IPS-18a (cell line): ENCODE results near the gene CHMP5.

ENCODE experiments used
- H3K27ac ChIP-seq: one replicate; pipeline ENCODE4 v1.5.1; 2013; ENCODE audit warnings: low read length
- H3K27me3 ChIP-seq: one replicate; pipeline ENCODE4 v1.6.1; 2013; ENCODE audit warnings: mild to moderate bottlenecking, low read length; ENCODE audit not compliant: control insufficient read depth, insufficient read depth
- H3K36me3 ChIP-seq: one replicate; pipeline ENCODE4 v1.6.1; 2013; ENCODE audit warnings: low read depth, low read length; ENCODE audit not compliant: control insufficient read depth
- H3K4me1 ChIP-seq: one replicate; pipeline ENCODE4 v1.6.1; 2013; ENCODE audit warnings: low read depth, low read length; ENCODE audit not compliant: control insufficient read depth
- H3K4me3 ChIP-seq: one replicate; pipeline ENCODE4 v1.5.1; 2013; ENCODE audit warnings: low read length
- H3K9ac ChIP-seq: one replicate; pipeline ENCODE4 v1.6.1; 2013; ENCODE audit warnings: mild to moderate bottlenecking, low read length, moderate library complexity
- H3K9me3 ChIP-seq: one replicate; pipeline ENCODE4 v1.6.1; 2013; ENCODE audit warnings: low read depth, low read length; ENCODE audit not compliant: control insufficient read depth

CHMP5 gene

GRCh38 chr9:33230756-33231622 is 33.9 kb upstream of the CHMP5 start:
- Histone ChIP-seq H3K9ac (no peak overlapping the region), H3K9me3 (no peaks in the 10 kb centered on the region), H3K4me1 (no peaks in the 10 kb centered on the region), H3K27me3 (no peaks in the 10 kb centered on the region), H3K36me3 (no peaks in the 10 kb centered on the region), H3K4me3 (no peak overlapping the region), H3K27ac (no peak overlapping the region)

GRCh38 chr9:33231623-33231942 is 33.3 kb upstream of the CHMP5 start:
- Histone ChIP-seq H3K9me3 (no peaks in the 10 kb centered on the region), H3K4me3 (no peak overlapping the region), H3K9ac (no peak overlapping the region), H3K27me3 (no peaks in the 10 kb centered on the region), H3K27ac (no peak overlapping the region), H3K36me3 (no peaks in the 10 kb centered on the region), H3K4me1 (no peaks in the 10 kb centered on the region)

- H3K27ac ChIP-seq = no peak overlapping the region
- no peak overlapping the region for H3K9ac ChIP-seq
- H3K4me1 ChIP-seq = no peaks in the 10 kb centered on the region
- no peaks in the 10 kb centered on the region for H3K9me3 ChIP-seq
- H3K4me3 ChIP-seq = no peak overlapping the region
- no peaks in the 10 kb centered on the region for H3K27me3 ChIP-seq
- H3K36me3 ChIP-seq = no peaks in the 10 kb centered on the region
Observed at GRCh38 chr9:33232815-33233214, 32.0 kb upstream of the CHMP5 start.

- no peaks in the 10 kb centered on the region for H3K9me3 ChIP-seq
- H3K9ac ChIP-seq = no peak overlapping the region
- no peaks in the 10 kb centered on the region for H3K4me1 ChIP-seq
- no peak overlapping the region for H3K27ac ChIP-seq
- H3K4me3 ChIP-seq = no peak overlapping the region
- no peaks in the 10 kb centered on the region for H3K36me3 ChIP-seq
- H3K27me3 ChIP-seq = no peaks in the 10 kb centered on the region
Observed at GRCh38 chr9:33233626-33234342, 31.1 kb upstream of the CHMP5 start.

GRCh38 chr9:33234511-33235467 is 30.1 kb upstream of the CHMP5 start:
- no peaks in the 10 kb centered on the region for H3K9me3 ChIP-seq
- H3K4me3 ChIP-seq = no peak overlapping the region
- no peak overlapping the region for H3K27ac ChIP-seq
- no peaks in the 10 kb centered on the region for H3K36me3 ChIP-seq
- no peaks in the 10 kb centered on the region for H3K4me1 ChIP-seq
- no peak overlapping the region for H3K9ac ChIP-seq
- no peaks in the 10 kb centered on the region for H3K27me3 ChIP-seq

- H3K36me3 ChIP-seq = no peaks in the 10 kb centered on the region
Observed at GRCh38 chr9:33236571-33236970, 28.3 kb upstream of the CHMP5 start.

GRCh38 chr9:33239921-33240320 is 24.9 kb upstream of the CHMP5 start, which contains the start of gene SPINK4:
Gene SPINK4 (plus strand): TSS chr9:33240167. CDS start chr9:33240209, 42 bp downstream.
- Histone ChIP-seq H3K27me3 (no peaks in the 10 kb centered on the region), H3K4me3 (no peak within 1 kb of the TSS), H3K4me1 (no peaks in the 10 kb centered on the region), H3K9me3 (no peaks in the 10 kb centered on the region), H3K9ac (no peak within 1 kb of the TSS), H3K36me3 (no peaks in the 10 kb centered on the region), H3K27ac (no peak within 1 kb of the TSS)

More at GRCh38 chr9:33236571-33236970, 28.3 kb upstream of the CHMP5 start:
- Histone ChIP-seq H3K27me3 (no peaks in the 10 kb centered on the region), H3K27ac (no peak overlapping the region), H3K9ac (no peak overlapping the region), H3K4me1 (no peaks in the 10 kb centered on the region), H3K4me3 (no peak overlapping the region), H3K9me3 (no peaks in the 10 kb centered on the region)

GRCh38 chr9:33241298-33241697 is 23.6 kb upstream of the CHMP5 start:
- Histone ChIP-seq H3K4me3 (no peak overlapping the region), H3K4me1 (no peaks in the 10 kb centered on the region), H3K9ac (no peak overlapping the region), H3K27me3 (no peaks in the 10 kb centered on the region), H3K36me3 (no peaks in the 10 kb centered on the region), H3K27ac (no peak overlapping the region), H3K9me3 (no peaks in the 10 kb centered on the region)

GRCh38 chr9:33242609-33243134 is 22.2 kb upstream of the CHMP5 start:
- Histone ChIP-seq H3K4me3 (no peak overlapping the region), H3K9me3 (no peaks in the 10 kb centered on the region), H3K36me3 (no peaks in the 10 kb centered on the region), H3K27me3 (no peaks in the 10 kb centered on the region), H3K9ac (no peak overlapping the region), H3K27ac (no peak overlapping the region), H3K4me1 (no peaks in the 10 kb centered on the region)

- no peaks in the 10 kb centered on the region for H3K9me3 ChIP-seq
- no peak overlapping the region for H3K4me3 ChIP-seq
- no peaks in the 10 kb centered on the region for H3K4me1 ChIP-seq
- no peak overlapping the region for H3K9ac ChIP-seq
- H3K36me3 ChIP-seq = no peaks in the 10 kb centered on the region
- H3K27ac ChIP-seq = no peak overlapping the region
- no peaks in the 10 kb centered on the region for H3K27me3 ChIP-seq
Observed at GRCh38 chr9:33244137-33244784, 20.6 kb upstream of the CHMP5 start.
